Measurements from ENCODE around the gene ARMC8. TPM values are rescaled to one million over a fixed set of nuclear protein-coding genes. Genes with fewer than 3 reads are reported as not detected.

ARMC8 gene
- total RNA-seq, 1 donor from 2014 or later: 29.5 TPM

DNA sequence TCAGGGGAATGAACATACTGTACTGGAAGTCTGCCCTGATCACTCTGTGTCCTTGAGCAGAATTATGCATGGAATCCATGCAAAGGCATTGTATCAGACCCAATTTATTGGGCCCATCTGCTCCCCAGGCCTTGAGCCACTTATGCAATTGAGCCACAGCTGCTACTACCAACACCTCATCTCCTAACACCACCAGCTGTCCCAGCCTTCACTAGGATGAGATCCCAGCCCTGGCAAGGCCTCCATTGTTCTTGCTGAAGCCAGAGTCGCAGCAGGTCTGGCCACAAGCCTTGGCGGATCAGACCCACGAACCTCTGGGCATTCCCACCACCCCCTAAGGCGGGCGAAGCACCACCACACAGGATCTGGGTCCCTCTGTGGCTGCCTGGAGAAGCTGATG lies 151.7 kb downstream of the ARMC8 start:
- Histone ChIP-seq H3K27me3 (ENCODE audit: control insufficient read depth, insufficient read depth, low read length) (peaks cover 2% of the 10 kb centered on the region), H3K36me3 (ENCODE audit: control insufficient read depth, insufficient read depth, low read length) (no peaks in the 10 kb centered on the region), H3K4me3 (ENCODE audit: low read depth, low read length) (no peak overlapping the region)
- FAIRE-seq (no peak), DNase-seq (ENCODE audit: low read depth) (no peak)
- TF ChIP-seq, protein P1, sequence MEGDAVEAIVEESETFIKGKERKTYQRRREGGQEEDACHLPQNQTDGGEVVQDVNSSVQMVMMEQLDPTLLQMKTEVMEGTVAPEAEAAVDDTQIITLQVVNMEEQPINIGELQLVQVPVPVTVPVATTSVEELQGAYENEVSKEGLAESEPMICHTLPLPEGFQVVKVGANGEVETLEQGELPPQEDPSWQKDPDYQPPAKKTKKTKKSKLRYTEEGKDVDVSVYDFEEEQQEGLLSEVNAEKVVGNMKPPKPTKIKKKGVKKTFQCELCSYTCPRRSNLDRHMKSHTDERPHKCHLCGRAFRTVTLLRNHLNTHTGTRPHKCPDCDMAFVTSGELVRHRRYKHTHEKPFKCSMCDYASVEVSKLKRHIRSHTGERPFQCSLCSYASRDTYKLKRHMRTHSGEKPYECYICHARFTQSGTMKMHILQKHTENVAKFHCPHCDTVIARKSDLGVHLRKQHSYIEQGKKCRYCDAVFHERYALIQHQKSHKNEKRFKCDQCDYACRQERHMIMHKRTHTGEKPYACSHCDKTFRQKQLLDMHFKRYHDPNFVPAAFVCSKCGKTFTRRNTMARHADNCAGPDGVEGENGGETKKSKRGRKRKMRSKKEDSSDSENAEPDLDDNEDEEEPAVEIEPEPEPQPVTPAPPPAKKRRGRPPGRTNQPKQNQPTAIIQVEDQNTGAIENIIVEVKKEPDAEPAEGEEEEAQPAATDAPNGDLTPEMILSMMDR (IDR thresholded peaks at IDR 0.05; ENCODE audit: insufficient read depth, low read length, severe bottlenecking): no peak

DNA sequence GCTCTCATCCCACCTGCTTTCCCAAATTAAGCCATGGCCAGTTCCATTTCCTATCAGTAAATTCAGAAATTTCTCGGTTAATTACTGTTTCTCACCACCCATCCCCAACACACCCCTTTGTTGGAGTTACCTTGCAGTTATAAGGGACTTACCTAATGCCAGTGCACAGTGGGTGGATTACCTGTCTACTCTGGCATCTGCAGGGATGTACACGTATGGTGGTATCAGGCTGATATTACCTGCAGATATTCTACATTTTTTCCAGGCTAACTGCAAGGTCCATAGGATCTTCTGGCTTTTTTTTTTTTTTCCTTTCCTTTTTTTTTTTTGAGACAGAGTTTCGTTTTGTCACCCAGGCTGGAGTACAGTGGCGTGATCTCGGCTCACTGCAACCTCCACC lies 153.4 kb downstream of the ARMC8 start:
- Histone ChIP-seq H3K36me3 (ENCODE audit: control insufficient read depth, insufficient read depth, low read length) (no peaks in the 10 kb centered on the region), H3K27me3 (ENCODE audit: control insufficient read depth, insufficient read depth, low read length) (peaks cover 2% of the 10 kb centered on the region), H3K4me3 (ENCODE audit: low read depth, low read length) (no peak overlapping the region)
- DNase-seq (ENCODE audit: low read depth): no peak
- TF ChIP-seq, protein P1 (IDR thresholded peaks at IDR 0.05; ENCODE audit: insufficient read depth, low read length, severe bottlenecking): no peak
- no peak for FAIRE-seq

DNA sequence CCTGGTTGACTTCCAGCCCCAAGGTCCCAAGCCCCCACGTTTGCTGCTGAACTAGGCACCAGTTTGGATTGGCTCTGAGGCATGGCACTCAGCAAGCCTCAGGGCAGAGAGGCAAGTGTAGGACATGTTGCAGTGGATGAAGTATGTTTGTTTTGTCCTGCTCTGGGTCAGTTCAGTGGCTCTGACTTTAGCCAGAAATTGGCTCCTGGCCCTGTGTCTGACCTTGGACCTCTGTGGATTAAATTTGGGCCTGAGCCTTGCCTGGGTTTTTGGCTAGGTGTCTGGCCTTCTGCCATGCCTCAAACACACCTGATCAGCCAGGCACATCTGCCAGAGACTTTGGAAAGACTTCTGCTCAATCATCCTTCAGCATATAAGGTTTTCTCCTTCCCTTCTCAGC lies 157.7 kb downstream of the ARMC8 start:
- TF ChIP-seq, protein P1 (IDR thresholded peaks at IDR 0.05; ENCODE audit: insufficient read depth, low read length, severe bottlenecking): no peak
- no peak for DNase-seq (ENCODE audit: low read depth)
- H3K4me3 ChIP-seq (ENCODE audit: low read depth, low read length): no peak overlapping the region
- no peaks in the 10 kb centered on the region for H3K36me3 ChIP-seq (ENCODE audit: control insufficient read depth, insufficient read depth, low read length)
- no peak for FAIRE-seq
- H3K27me3 ChIP-seq (ENCODE audit: control insufficient read depth, insufficient read depth, low read length): peaks cover 2% of the 10 kb centered on the region

Other genes with a start within 250 kb of the ARMC8 start
- not detected in 2 replicates for gene CLDN18, start 177.1 kb upstream of the ARMC8 start, total RNA-seq
- gene DZIP1L, start 71.7 kb upstream of the ARMC8 start, total RNA-seq: 0.77 and 2.1 TPM in 2 replicates
- not detected in 2 replicates for gene A4GNT, start 54.9 kb upstream of the ARMC8 start, total RNA-seq
- gene DBR1, start 12.4 kb upstream of the ARMC8 start, total RNA-seq: 10.5 and 17.9 TPM in 2 replicates
- gene NME9, start 142.6 kb downstream of the ARMC8 start, total RNA-seq: under 0.01 TPM in 1 of 2 replicates, not detected in the other
- gene MRAS, start 161.3 kb downstream of the ARMC8 start, total RNA-seq: 2.9 and 3.2 TPM in 2 replicates
- gene ESYT3, start 247.3 kb downstream of the ARMC8 start, total RNA-seq: 1.1 and 2.9 TPM in 2 replicates